Transverse colon (tissue), 4 donors: Measurements from ENCODE around the gene COLQ. TPM values are rescaled to one million over a fixed set of nuclear protein-coding genes. Genes with fewer than 3 reads are reported as not detected.

Source experiments
- DNase-seq: peaks from one replicate; pipeline ENCODE4 v3.0.0-alpha.2; 2019
- H3K27ac ChIP-seq, 4 donors: fragments of 200-600 bp; sonication (generic); 2 replicates each; pipeline ENCODE4 v1.5.1; 2016 to 2018; ENCODE audit warnings: inconsistent platforms in 4 of 4
- H3K27me3 ChIP-seq: fragments of 200-600 bp; sonication (generic); 2 replicates; pipeline ENCODE4 v1.5.1; 2017; ENCODE audit warnings: inconsistent platforms
- H3K36me3 ChIP-seq, 4 donors: fragments of 200-600 bp; sonication (generic); 2 replicates each; pipeline ENCODE4 v1.5.1; 2017 to 2019; ENCODE audit warnings: inconsistent platforms in 4 of 4
- H3K4me1 ChIP-seq, 4 donors: fragments of 200-600 bp; sonication (generic); 2 replicates each; pipeline ENCODE4 v1.5.1; 2017 to 2020; ENCODE audit warnings: inconsistent platforms in 4 of 4
- H3K4me3 ChIP-seq, 4 donors: fragments of 200-600 bp; sonication (generic); 1 replicate in 1 of 4; 2 replicates in 3 of 4; pipeline versions ENCODE4 v1.5.1 to v1.6.1; 2017 to 2019; ENCODE audit warnings: inconsistent platforms in 4 of 4
- H3K9me3 ChIP-seq, 2 donors: fragments of 200-600 bp; sonication (generic); 2 replicates each; pipeline ENCODE4 v1.5.1; 2017 to 2019; ENCODE audit warnings: inconsistent platforms in 2 of 2
- CTCF ChIP-seq, 5 experiments: fragments of 200-600 bp in 3 of 5; fragments of 450-650 bp in 2 of 5; sonication (generic) in 3 of 5; IDR thresholded peaks; 1 replicate in 2 of 5; 2 replicates in 3 of 5; pipeline ENCODE4 v1.5.1; 2016 to 2017; ENCODE audit warnings: antibody characterized with exemption in 5 of 5, inconsistent platforms in 3 of 5, mild to moderate bottlenecking in 2 of 5, moderate library complexity in 1 of 5
- EP300 ChIP-seq: sonication (generic); formaldehyde crosslinking; IDR thresholded peaks from one replicate; pipeline ENCODE4 v1.6.1; 2017; ENCODE audit warnings: antibody characterized with exemption, low read depth
- POLR2A ChIP-seq: fragments of 450-650 bp; IDR thresholded peaks from one replicate; pipeline ENCODE4 v1.6.1; 2016; ENCODE audit warnings: antibody characterized with exemption, mild to moderate bottlenecking, moderate library complexity
- POLR2AphosphoS5 ChIP-seq, 3 donors: sonication (generic); formaldehyde crosslinking; IDR thresholded peaks; one replicate each; pipeline ENCODE4 v1.6.1; 2016; ENCODE audit warnings: antibody characterized with exemption in 3 of 3
- WGBS, 2 donors: methylation state at CpG; one replicate each; pipeline ENCODE4 v1.1.5; 2018; ENCODE audit warnings: low coverage in 1 of 2; 5-methylcytosine and 5-hydroxymethylcytosine counted together
- in situ Hi-C, 4 donors: fragments of 200-750 bp; cut with MboI; loops; one replicate each; pipeline versions ENCODE4 v1.15.0 to v1.15.1; 2017; ENCODE audit warnings: low sequenced_read_pairs in 3 of 4, low pct_ligation_motif_present in 1 of 4, low pct_unique_long_range_greater_than_20kb in 1 of 4
- intact Hi-C: fragments of 100-400 bp; cut with DNase I; formaldehyde crosslinking; loops from one replicate; pipeline ENCODE4 v1.15.1; 2023; ENCODE audit warnings: low total_unique reads
- total RNA-seq, 4 donors: library from RNA; depleted of rRNA; stranded (reverse); fragments of >200 nt; gene quantifications; one replicate each; pipeline ENCODE4 v1.1.0, GENCODE V29; 2016

The COLQ gene
- total RNA-seq, 4 donors from 2014 or later = 0.68 to 1.7 TPM; not detected in 2

- H3K4me1 ChIP-seq = no peaks in the 10 kb centered on the region
- H3K9me3 ChIP-seq = no peaks in the 10 kb centered on the region
- H3K27me3 ChIP-seq = no peaks in the 10 kb centered on the region
- 50 to 91% methylated on average over 2 to 5 of the region's 5 CpGs for WGBS, 2 donors
- no peak for DNase-seq
- intact Hi-C loops = no loop called here
- no peak overlapping the region for H3K27ac ChIP-seq
- no peaks in the 10 kb centered on the region for H3K36me3 ChIP-seq
- TF ChIP-seq POLR2AphosphoS5 (IDR thresholded peaks at IDR 0.05) = no peak
- no peak for TF ChIP-seq CTCF (IDR thresholded peaks at IDR 0.05)
- TF ChIP-seq POLR2A = no peak
- TF ChIP-seq EP300 = no peak
- H3K4me3 ChIP-seq = no peak overlapping the region
- in situ Hi-C loops = no loop called here
Observed at GRCh38 chr3:15452961-15453360, 68.5 kb downstream of the COLQ start.

- DNase-seq = no peak
- H3K27ac ChIP-seq = no peak overlapping the region
- H3K27me3 ChIP-seq = no peaks in the 10 kb centered on the region
- no peaks in the 10 kb centered on the region for H3K36me3 ChIP-seq
- no peaks in the 10 kb centered on the region for H3K4me1 ChIP-seq
- H3K4me3 ChIP-seq = no peak overlapping the region
- TF ChIP-seq CTCF (IDR thresholded peaks at IDR 0.05) (no peak), POLR2AphosphoS5 (IDR thresholded peaks at IDR 0.05) (no peak), EP300 (no peak), POLR2A (no peak)
- H3K9me3 ChIP-seq = no peaks in the 10 kb centered on the region
- in situ Hi-C loops = no loop called here
- intact Hi-C loops = no loop called here
- WGBS, 2 donors = 82% methylated on average over 9 of the region's 9 CpGs; no CpG with 5 or more reads in 1 of the 2 donors
Observed at GRCh38 chr3:15452156-15452555, 69.3 kb downstream of the COLQ start.

- no peaks in the 10 kb centered on the region for H3K36me3 ChIP-seq
- intact Hi-C loops (no loop called here), in situ Hi-C loops (no loop called here)
- no peak for TF ChIP-seq POLR2AphosphoS5 (IDR thresholded peaks at IDR 0.05)
- no peak for TF ChIP-seq EP300
- TF ChIP-seq POLR2A = no peak
- no peak for TF ChIP-seq CTCF (IDR thresholded peaks at IDR 0.05)
- no peaks in the 10 kb centered on the region for H3K9me3 ChIP-seq
- 71 to 92% methylated on average over 3 to 18 of the region's 18 CpGs for WGBS, 2 donors
- DNase-seq = no peak
- H3K4me3 ChIP-seq = no peak overlapping the region
- H3K27me3 ChIP-seq = no peaks in the 10 kb centered on the region
- H3K4me1 ChIP-seq = no peaks in the 10 kb centered on the region
- no peak overlapping the region for H3K27ac ChIP-seq
Observed at GRCh38 chr3:15451216-15452113, 70.0 kb downstream of the COLQ start.

- 95 to 96% methylated on average over 3 to 12 of the region's 12 CpGs for WGBS, 2 donors
- no peak for DNase-seq
- no peak for TF ChIP-seq EP300
- H3K4me1 ChIP-seq = no peaks in the 10 kb centered on the region
- no peak overlapping the region for H3K27ac ChIP-seq
- no peak overlapping the region for H3K4me3 ChIP-seq
- in situ Hi-C loops (no loop called here), intact Hi-C loops (no loop called here)
- H3K27me3 ChIP-seq = no peaks in the 10 kb centered on the region
- H3K9me3 ChIP-seq = no peaks in the 10 kb centered on the region
- H3K36me3 ChIP-seq = no peaks in the 10 kb centered on the region
Observed at GRCh38 chr3:15450438-15451215, 70.9 kb downstream of the COLQ start.
